GM21786 (cell line): ENCODE measurements around the gene NOB1.

Source experiments
- ATAC-seq: cut with Tn5 transposase; IDR thresholded peaks from one replicate; pipeline ENCODE4 v1.9.1; 2021; ENCODE audit not compliant: unreplicated experiment

The NOB1 gene

DNA sequence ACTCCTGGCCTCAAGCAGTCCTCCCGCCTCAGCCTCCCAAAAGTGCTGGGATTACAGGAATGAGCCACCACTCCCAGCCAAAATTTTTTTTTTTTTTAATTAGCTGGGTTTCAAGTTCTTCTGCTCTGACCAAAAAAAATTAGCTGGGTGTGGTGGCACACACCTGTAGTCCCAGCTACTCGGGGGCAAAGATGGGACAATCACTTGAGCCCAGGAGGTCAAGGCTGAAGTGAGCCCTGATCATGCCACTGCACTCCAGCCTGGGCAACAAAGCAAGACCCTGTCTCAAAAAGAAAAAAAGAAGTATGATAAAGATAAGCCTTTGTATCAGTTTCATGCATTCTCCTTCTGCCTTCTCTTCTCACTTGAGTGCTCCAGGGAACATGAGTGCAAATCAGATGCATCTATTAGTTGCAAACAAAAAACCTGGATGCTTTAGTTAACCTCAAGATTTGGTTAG is 30.3 kb downstream of the NOB1 start:
- ATAC-seq, result no peak

DNA sequence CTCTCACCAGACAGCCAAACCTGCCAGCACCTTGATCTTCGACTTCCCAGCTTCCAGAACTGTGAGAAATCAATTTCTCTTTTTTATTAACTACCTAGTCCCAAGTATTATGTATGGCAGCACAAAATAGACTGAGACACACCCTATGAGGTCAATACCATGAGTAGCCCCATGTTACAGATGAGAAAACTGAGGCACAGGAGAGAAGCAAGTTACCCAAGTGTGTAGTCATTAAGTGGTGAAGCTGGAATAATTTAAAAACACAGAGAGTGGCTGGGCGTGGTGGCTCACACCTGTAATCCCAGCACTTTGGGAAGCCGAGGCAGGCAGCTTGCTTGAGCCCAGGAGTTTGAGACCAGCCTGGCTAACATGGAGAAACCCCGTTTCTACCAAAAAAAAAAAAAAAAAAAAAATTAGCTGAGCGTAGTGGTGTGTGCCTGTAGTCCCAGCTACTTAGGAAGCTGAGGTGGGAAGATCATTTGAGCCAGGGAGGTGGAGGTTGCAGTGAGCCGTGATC is 33.2 kb downstream of the NOB1 start:
- no peak for ATAC-seq

DNA sequence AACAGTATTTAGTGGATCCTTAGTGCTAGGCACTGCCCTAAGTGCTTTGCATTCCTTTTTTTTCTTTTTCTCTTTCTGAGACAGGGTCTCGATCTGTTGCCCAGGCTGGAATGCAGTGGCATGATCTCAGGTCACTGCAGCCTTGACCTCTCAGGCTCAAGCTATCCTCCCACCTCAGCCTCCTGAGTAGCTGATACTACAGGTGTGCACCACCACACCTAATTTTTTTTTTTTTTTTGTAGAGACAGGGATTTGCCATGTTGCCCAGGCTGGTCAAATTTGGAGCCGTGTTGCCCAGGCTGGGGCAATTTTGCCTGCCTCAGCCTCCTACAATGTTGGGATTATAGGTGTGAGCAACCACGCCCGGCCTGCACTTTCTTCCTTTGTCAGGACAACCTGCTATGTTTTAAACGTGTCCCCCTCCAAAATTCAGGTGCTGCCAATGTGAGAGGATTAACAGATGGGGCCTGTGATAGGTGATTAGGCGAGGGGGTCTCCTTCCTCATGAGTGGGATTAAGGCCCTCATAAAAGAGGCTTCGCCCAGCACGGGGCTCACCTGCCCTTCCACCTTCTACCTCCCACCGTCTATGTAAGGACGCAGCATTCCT is 33.8 kb downstream of the NOB1 start:
- no peak for ATAC-seq

GRCh38 chr16:69718111-69718764 is 36.5 kb downstream of the NOB1 start:
- no peak for ATAC-seq

- ATAC-seq, result no peak
Observed at GRCh38 chr16:69717066-69717465, 37.7 kb downstream of the NOB1 start.

DNA sequence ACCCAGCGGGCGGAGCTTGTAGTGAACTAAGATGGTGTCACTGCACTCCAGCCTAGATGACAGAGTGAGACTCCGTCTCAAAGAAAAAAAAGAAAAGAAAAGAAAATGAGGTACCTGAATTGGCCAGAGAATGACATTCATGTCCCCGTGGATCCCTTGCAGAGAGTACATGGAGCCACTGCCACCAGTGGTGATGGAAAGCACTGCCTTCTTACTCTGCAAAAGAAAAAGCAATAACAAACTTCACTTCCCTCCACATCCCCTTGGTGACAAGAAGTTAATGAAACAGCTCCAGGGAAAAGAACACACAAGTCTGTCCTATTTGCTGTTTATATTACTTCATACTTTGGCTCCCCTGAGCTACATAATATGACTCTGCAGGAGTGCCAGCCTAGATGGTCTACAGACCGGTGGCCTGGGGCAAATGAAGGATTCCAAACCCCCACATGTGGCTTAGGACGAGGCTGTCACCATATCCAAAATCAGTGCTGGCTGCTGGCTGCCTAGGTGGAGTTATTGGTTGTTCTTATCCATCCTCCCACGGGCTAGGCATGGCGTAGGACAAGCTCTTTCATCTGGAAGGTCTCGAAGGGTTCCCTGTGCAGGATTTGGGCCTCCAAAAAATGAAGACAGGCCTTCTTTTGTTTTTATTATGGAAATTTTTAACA is 41.7 kb downstream of the NOB1 start:
- no peak for ATAC-seq

DNA sequence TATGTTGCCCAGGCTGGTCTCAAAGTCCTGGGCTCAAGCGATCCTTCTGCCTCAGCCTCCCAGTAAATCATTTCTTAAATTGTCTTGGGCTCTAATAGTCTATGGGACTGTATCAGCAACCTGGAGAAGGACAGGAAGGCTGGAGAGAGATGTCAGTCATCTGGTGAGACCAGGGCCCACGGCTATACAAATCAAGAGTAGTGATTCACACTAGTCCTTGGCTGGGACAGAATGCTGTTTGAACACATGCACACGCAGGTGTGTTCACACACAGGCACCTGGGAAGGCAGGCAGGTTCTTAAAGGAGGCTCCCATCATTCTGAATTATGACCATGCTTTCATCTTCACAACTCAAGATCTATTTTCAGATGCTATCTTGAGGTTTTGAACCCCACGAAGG is 42.4 kb downstream of the NOB1 start:
- no peak for ATAC-seq

- ATAC-seq, result no peak
Observed at GRCh38 chr16:69711115-69711740, 43.5 kb downstream of the NOB1 start.

DNA sequence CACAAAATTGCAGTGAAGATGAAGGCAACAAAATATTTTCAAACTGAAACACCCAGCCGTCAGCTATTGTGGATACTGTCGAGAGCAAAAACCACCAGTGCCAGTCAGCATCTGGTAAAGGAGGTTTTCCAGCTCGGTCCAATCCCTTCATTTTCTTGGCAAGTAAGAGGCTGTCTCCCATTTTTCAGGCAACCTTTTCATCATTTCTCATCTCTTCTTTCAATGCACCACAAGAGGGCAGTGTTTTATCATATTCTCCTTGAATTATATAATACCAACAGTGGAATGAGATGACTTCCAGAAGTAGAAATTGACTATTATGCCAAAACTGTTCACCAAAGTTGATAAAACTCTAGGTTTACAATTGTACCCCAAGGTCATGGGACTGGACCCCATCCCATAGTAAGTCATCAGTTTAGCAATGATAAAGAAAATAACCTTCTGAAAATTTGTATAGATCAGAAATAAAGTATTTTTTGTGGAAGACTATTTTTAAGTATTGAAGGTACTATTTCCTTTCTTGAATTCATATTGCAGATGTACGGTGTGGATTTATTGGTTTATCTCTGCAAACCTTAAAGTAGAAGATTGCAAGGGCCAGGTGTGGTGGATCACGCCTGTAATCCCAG is 45.2 kb downstream of the NOB1 start:
- no peak for ATAC-seq

DNA sequence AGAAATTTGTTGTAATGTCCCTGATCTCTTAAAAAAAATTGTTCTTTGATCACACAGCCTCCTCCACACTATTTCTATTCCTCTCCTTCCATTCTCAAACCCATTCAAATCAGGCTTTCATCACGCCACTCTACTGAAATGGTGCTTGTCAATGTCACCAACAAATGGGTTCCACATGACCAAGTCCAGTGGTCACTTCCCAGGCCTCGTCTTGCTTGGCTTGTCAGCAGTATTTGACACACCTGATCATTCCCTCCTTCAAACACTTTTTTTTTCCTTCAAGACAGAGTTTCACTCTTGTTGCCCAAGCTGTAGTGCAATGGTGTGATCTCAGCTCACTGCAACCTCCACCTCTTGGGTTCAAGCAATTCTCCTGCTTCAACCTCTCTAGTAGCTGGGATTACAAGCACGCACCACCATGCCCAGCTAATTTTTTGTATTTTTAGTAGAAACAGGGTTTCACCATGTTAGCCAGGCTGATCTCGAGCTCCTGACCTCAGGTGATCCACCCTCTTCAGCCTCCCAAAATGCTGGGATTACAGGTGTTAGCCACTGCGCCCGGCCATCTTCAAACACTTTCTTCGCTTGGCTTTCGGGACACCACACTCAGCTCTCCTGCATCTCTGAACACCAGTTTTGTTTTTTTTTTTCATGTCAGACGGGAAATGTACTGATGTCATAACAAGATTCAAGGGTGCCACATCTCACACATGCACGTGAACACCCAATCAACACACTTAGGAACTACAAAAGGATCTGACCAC is 46.6 kb downstream of the NOB1 start:
- ATAC-seq, result no peak

DNA sequence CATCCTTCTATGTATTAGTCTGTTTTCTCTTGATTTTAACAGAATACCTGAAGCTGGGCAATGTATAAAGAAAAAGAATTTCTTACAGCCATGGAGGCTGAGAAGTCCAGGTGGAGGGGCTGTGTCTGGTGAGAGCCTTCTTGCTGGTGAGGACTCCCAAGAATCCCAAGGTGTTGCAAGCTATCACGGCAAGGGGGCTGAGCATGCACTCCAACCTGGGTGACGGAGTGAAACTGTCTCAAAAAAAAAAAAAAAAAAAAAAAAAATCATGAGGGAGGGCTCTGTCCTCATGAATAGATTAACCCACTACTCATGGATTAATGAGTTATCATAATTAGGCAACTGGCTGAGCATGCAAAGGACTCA is 47.8 kb downstream of the NOB1 start:
- no peak for ATAC-seq

GRCh38 chr16:69706256-69706974 is 48.3 kb downstream of the NOB1 start:
- no peak for ATAC-seq

DNA sequence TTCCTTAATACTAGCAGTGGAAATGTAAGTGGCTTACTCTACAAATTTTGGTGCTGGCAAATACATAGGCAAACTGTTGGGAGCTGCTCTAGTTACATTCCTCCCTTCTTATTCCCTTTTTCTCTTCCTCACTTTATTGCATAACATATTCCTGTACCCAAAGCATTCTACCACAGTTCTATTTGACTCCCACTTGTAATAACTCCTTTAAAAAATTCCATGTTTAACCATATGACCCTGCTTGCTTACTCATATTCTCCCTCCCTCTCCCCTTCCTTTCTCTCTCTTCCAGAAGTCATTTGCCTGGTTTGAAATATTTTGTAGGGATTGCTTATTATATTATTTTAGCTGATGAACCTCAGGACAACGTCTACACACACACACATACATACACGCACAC is 51.1 kb downstream of the NOB1 start:
- ATAC-seq, result no peak

GRCh38 chr16:69701866-69702265 is 52.9 kb downstream of the NOB1 start:
- ATAC-seq, result no peak

DNA sequence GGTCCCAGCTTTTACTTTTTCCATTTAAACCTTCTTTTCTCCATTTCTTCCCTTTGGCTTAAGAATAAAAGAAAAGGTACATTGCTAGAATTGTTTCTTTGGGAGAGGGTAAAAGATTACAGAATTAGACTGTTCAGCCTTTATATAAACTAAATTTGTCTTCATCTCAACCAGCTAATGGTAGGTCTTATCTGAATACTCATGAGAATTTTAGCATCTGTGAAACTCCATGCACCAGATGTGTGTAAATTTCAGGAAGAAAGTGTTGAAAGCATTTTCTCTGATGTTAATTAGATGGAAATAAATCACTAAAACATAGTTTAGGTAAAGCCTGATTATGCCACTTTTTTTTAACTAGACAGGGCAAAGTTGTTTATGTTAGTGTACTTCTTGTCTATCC is 53.3 kb downstream of the NOB1 start:
- no peak for ATAC-seq

GRCh38 chr16:69699915-69700314 is 54.8 kb downstream of the NOB1 start:
- ATAC-seq, result no peak

GRCh38 chr16:69698404-69698803 is 56.3 kb downstream of the NOB1 start:
- no peak for ATAC-seq

DNA sequence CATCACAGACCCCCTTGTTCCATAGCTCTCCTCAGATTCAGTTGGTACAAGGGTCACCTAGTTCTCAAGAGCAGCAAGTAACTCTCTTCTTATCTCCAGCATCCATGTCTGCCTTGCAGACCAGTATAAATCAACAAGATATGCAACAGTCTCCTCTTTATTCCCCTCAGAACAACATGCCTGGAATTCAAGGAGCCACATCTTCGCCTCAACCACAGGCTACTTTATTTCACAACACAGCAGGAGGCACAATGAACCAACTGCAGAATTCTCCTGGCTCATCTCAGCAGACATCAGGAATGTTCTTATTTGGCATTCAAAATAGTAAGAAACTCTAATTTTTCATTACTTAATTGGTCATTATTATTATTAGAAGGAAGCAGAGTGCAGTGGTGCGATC is 60.8 kb downstream of the NOB1 start:
- no peak for ATAC-seq

- ATAC-seq, result no peak
Observed at GRCh38 chr16:69691980-69692911, 62.5 kb downstream of the NOB1 start.
